Activated T-helper 1 cell treated with anti-CD3 and anti-CD28 coated beads, Interleukin-12 subunit alpha, Interleukin-12 subunit beta, Interleukin-2, Interleukin-4 antibody, amounts not matched to agents 30 ng/mL and 10 ng/mL and 1 ng/mL, durations not matched to agents 14 hours and 24 hours and 36 hours (primary cell): ENCODE results near the gene SLC2A13. TPM values are rescaled to one million over a fixed set of nuclear protein-coding genes. Genes with fewer than 3 reads are reported as not detected.

Source experiments
- DNase-seq: peaks from one replicate; pipeline ENCODE4 v3.0.0; 2021; ENCODE audit warnings: low spot score
- H3K27ac Mint-ChIP-seq: one replicate; pipeline ENCODE4 v1.8.0; 2021; ENCODE audit warnings: mild to moderate bottlenecking, mixed read lengths
- H3K27me3 Mint-ChIP-seq: one replicate; pipeline ENCODE4 v1.8.0; 2022; ENCODE audit warnings: mild to moderate bottlenecking, moderate library complexity, mixed read lengths; ENCODE audit not compliant: insufficient read depth
- H3K36me3 Mint-ChIP-seq: one replicate; pipeline ENCODE4 v1.8.0; 2021; ENCODE audit warnings: low read depth, mixed read lengths
- H3K4me1 Mint-ChIP-seq: one replicate; pipeline ENCODE4 v1.8.0; 2021; ENCODE audit warnings: low read depth, mixed read lengths
- H3K4me3 Mint-ChIP-seq: one replicate; pipeline ENCODE4 v1.8.0; 2021; ENCODE audit warnings: mild to moderate bottlenecking, moderate library complexity, mixed read lengths
- H3K9me3 Mint-ChIP-seq: one replicate; pipeline ENCODE4 v1.8.0; 2021; ENCODE audit warnings: mixed read lengths
- intact Hi-C: fragments of 100-400 bp; cut with micrococcal nuclease; formaldehyde crosslinking; loops from one replicate; pipeline ENCODE4 v1.15.1; 2024
- total RNA-seq: library from RNA; stranded (reverse); gene quantifications from 2 replicates; pipeline ENCODE4 v1.2.3, GENCODE V29; 2022

SLC2A13 gene
- total RNA-seq, 1 donor from 2014 or later: 2.6 TPM

DNA sequence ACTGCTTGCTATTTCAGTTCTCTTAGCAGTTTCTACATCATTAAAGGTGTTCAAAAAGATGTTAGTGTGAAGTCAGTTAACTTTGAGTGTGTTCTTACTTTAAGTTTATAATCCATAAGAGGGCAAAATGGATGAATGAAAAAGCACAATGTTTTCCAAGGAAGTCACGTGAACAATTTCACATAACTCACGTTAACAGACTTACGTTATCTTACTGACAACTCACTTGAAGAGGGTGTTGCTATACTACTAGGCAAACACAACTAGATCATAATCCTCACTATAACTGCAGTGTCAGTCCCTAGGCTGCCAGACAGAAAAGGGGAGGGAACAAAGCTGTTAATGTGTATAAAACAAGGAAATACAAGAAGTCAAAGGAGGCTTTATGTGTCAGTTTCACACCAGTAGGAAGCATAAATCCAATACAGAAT, 6.4 kb downstream of the SLC2A13 start:
- H3K9me3 Mint-ChIP-seq: no peaks in the 10 kb centered on the region
- H3K36me3 Mint-ChIP-seq: no peaks in the 10 kb centered on the region
- H3K27me3 Mint-ChIP-seq: peaks cover 24% of the 10 kb centered on the region
- DNase-seq: no peak
- H3K27ac Mint-ChIP-seq: no peak overlapping the region
- intact Hi-C loops: no loop called here
- peaks cover 8% of the 10 kb centered on the region for H3K4me1 Mint-ChIP-seq
- H3K4me3 Mint-ChIP-seq: no peak overlapping the region

GRCh38 chr12:40098406-40099145, 7.3 kb downstream of the SLC2A13 start:
- intact Hi-C loops: no loop called here
- Mint-ChIP-seq H3K9me3 (no peaks in the 10 kb centered on the region), H3K4me3 (no peak overlapping the region), H3K27ac (no peak overlapping the region), H3K27me3 (peaks cover 18% of the 10 kb centered on the region), H3K4me1 (no peaks in the 10 kb centered on the region), H3K36me3 (no peaks in the 10 kb centered on the region)
- no peak for DNase-seq

GRCh38 chr12:40093512-40093911, 12.4 kb downstream of the SLC2A13 start:
- no peaks in the 10 kb centered on the region for H3K27me3 Mint-ChIP-seq
- no peak overlapping the region for H3K4me3 Mint-ChIP-seq
- no peaks in the 10 kb centered on the region for H3K4me1 Mint-ChIP-seq
- H3K9me3 Mint-ChIP-seq: no peaks in the 10 kb centered on the region
- no peak for DNase-seq
- no peaks in the 10 kb centered on the region for H3K36me3 Mint-ChIP-seq
- no peak overlapping the region for H3K27ac Mint-ChIP-seq
- intact Hi-C loops: no loop called here

- no peaks in the 10 kb centered on the region for H3K4me1 Mint-ChIP-seq
- H3K27ac Mint-ChIP-seq: no peak overlapping the region
- no peaks in the 10 kb centered on the region for H3K36me3 Mint-ChIP-seq
- no peak for DNase-seq
- H3K4me3 Mint-ChIP-seq: no peak overlapping the region
- intact Hi-C loops: no loop called here
- H3K27me3 Mint-ChIP-seq: no peaks in the 10 kb centered on the region
- no peaks in the 10 kb centered on the region for H3K9me3 Mint-ChIP-seq
Measured at GRCh38 chr12:40086471-40086870, 19.4 kb downstream of the SLC2A13 start.

DNA sequence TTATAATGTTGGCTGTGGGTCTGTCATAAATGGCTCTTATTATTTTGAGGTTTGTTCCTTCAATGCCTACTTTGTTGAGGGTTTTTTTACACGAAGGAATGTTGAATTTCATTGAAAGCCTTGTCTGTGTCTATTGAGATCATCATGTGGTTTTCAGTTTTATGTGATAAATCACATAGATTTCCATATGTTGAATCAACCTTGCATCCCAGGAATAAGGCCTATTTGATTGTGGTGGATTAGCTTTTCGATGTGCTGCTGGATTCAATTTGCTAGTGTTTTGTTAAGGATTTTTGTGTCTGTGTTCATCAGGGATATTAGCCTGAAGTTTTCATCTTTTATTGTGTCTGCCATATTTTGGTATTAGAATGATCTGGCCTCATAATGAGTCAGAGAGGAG, 27.6 kb downstream of the SLC2A13 start:
- peaks cover 1% of the 10 kb centered on the region for H3K27me3 Mint-ChIP-seq
- no peak for DNase-seq
- intact Hi-C loops: no loop called here
- no peak overlapping the region for H3K27ac Mint-ChIP-seq
- H3K4me3 Mint-ChIP-seq: no peak overlapping the region
- no peaks in the 10 kb centered on the region for H3K36me3 Mint-ChIP-seq
- H3K4me1 Mint-ChIP-seq: no peaks in the 10 kb centered on the region
- H3K9me3 Mint-ChIP-seq: peaks cover 19% of the 10 kb centered on the region

DNA sequence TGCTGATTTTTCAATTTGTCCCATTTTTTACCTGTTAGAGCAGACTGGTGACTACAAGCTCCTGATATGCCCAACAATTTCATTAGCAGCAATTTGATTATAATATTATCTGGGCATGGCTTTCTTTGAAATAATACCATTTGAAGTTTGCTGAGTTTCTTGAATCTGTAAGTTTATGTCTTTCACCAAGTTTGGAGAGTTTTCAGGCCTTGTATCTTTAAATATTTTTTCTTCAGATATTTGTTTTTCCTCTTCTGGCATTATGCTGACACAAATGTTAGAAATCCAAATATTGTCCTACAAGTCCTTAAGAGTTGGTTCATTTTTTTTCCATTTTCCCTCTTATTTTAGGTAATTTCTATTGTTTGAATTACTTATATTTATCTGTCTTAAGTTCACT, 30.4 kb downstream of the SLC2A13 start:
- no peaks in the 10 kb centered on the region for H3K36me3 Mint-ChIP-seq
- intact Hi-C loops: no loop called here
- no peak for DNase-seq
- peaks cover 1% of the 10 kb centered on the region for H3K27me3 Mint-ChIP-seq
- H3K4me3 Mint-ChIP-seq: no peak overlapping the region
- H3K27ac Mint-ChIP-seq: no peak overlapping the region
- peaks cover 19% of the 10 kb centered on the region for H3K9me3 Mint-ChIP-seq
- no peaks in the 10 kb centered on the region for H3K4me1 Mint-ChIP-seq

DNA sequence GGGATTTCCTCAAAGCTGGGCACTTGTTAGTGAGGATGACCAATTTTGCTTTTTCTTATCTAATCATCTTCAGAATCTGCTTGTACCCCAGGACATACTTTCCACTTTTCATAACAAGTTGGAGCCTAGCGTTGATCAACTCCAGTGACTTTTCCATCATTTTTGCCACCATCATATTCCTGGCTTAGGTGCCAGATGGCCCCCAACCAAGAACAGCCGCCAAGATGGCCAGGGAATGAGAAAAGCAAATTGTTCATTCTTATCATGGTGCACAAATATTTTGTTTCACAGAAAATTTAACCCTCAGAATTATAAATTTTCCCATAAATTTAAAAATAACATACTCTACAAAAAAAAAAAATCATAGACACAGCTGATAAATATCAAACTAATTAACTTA, 37.5 kb downstream of the SLC2A13 start:
- H3K4me1 Mint-ChIP-seq: no peaks in the 10 kb centered on the region

DNA sequence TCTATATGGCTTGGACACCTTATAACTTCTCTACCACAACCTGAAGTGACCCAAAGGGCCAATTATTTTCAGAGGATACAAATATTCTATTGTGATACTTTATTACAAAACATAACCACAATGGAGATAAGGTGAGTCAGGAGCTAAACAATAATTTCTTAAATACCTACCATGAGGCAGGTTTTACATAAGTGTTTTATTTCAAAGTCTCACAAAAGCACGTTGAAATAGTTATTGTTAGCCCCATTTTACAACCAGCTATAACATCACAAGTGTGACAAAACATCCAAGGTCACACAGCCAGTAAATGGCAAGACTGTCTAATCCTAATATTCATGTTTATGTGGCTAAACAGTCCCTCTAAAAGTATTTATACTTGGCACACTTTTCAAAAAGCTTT, 40.2 kb downstream of the SLC2A13 start:
- no peaks in the 10 kb centered on the region for H3K4me1 Mint-ChIP-seq
- intact Hi-C loops: no loop called here
- DNase-seq: no peak
- H3K9me3 Mint-ChIP-seq: no peaks in the 10 kb centered on the region
- H3K27ac Mint-ChIP-seq: no peak overlapping the region
- H3K36me3 Mint-ChIP-seq: no peaks in the 10 kb centered on the region
- H3K27me3 Mint-ChIP-seq: peaks cover 4% of the 10 kb centered on the region
- H3K4me3 Mint-ChIP-seq: no peak overlapping the region

More for the DNA sequence above, 37.5 kb downstream of the SLC2A13 start:
- Mint-ChIP-seq H3K36me3 (no peaks in the 10 kb centered on the region), H3K9me3 (no peaks in the 10 kb centered on the region), H3K27me3 (peaks cover 4% of the 10 kb centered on the region), H3K4me3 (no peak overlapping the region), H3K27ac (no peak overlapping the region)
- intact Hi-C loops: no loop called here
- DNase-seq: no peak

DNA sequence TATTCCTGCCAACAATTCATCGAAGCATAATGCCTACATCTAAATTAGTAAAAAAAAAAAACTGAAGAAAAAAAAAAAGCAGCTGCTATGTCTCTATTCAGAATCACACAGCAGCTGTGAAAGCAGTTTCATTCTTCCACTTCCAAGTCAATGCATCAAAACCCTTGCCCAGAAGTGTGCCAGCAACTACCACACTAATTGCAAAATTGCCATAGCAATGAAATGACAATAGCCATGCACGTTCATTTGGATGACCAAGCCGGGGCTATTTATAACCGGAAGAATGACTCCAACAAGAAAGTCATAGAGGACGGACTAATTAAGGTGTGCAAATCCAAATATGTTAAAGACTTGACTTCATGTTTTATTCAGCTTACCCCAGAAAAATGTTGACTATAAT, 42.5 kb downstream of the SLC2A13 start:
- H3K4me3 Mint-ChIP-seq: no peak overlapping the region
- no peak for DNase-seq
- H3K9me3 Mint-ChIP-seq: no peaks in the 10 kb centered on the region
- H3K36me3 Mint-ChIP-seq: no peaks in the 10 kb centered on the region
- no peaks in the 10 kb centered on the region for H3K4me1 Mint-ChIP-seq
- no peak overlapping the region for H3K27ac Mint-ChIP-seq
- peaks cover 7% of the 10 kb centered on the region for H3K27me3 Mint-ChIP-seq
- intact Hi-C loops: no loop called here

DNA sequence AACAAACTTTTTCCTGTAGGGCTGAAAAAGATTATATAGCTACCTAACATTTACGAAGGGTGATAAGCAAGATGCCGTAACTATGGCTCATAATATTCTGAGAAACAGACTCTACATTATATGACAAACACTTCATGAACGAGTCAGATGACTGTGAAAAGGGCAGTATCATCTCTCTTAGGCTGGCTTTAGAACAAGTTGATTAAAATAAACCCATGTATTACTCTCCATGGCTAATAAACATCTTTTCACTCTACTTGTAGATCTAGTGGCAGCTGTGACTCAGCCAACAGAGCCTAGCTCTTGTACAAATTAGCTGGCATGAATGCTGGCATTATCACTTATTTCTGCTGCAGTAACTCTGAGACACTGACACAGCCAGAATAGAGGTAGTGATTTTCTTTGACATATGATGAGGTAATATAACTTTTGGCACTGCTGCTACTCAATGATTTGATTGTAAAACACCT, 47.1 kb downstream of the SLC2A13 start:
- H3K4me3 Mint-ChIP-seq: no peak overlapping the region
- H3K4me1 Mint-ChIP-seq: no peaks in the 10 kb centered on the region
- DNase-seq: no peak
- H3K9me3 Mint-ChIP-seq: no peaks in the 10 kb centered on the region
- H3K27ac Mint-ChIP-seq: no peak overlapping the region
- intact Hi-C loops: no loop called here
- H3K27me3 Mint-ChIP-seq: peaks cover 7% of the 10 kb centered on the region
- H3K36me3 Mint-ChIP-seq: no peaks in the 10 kb centered on the region

- Mint-ChIP-seq H3K4me3 (no peak overlapping the region), H3K27me3 (peaks cover 7% of the 10 kb centered on the region), H3K4me1 (no peaks in the 10 kb centered on the region), H3K36me3 (no peaks in the 10 kb centered on the region), H3K9me3 (no peaks in the 10 kb centered on the region), H3K27ac (no peak overlapping the region)
- intact Hi-C loops: no loop called here
- DNase-seq: no peak
Measured at GRCh38 chr12:40056373-40056772, 49.5 kb downstream of the SLC2A13 start.

DNA sequence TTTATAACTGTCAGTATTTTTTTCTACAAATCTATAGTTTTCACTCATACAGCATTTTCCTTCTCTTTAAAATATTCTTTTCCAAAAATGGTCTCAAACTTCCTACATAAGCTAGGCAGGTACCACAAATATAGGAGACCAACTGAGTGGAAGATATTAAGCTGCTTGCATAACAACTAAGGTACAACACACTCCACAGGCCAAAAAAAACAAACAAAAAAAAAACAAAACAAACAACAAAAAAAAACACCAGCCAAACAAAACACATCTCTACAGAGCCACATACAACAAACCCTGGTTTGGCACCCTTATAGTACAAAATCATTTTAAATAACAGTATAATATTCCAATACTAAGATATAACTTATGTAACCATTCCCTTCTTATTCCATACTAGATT, 50.1 kb downstream of the SLC2A13 start:
- intact Hi-C loops: no loop called here
- Mint-ChIP-seq H3K4me3 (no peak overlapping the region), H3K27me3 (peaks cover 7% of the 10 kb centered on the region), H3K9me3 (no peaks in the 10 kb centered on the region), H3K4me1 (no peaks in the 10 kb centered on the region), H3K27ac (no peak overlapping the region), H3K36me3 (no peaks in the 10 kb centered on the region)
- DNase-seq: no peak

DNA sequence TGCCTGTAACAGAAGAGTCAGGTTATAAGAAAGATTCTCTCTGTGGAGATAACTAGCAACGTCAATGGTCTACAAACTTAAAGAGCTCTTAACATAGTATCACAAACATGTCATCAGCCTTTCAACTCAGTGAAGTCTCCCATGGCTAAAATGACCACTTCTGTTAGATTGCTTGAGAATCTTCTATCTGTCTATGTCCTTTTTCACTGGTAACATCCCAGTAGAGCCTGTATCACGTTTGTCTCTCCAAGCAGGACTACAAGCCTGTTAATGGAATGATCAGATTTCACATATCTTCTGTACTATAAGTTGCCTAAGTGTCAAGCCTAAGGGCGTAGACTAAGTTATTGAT, 50.7 kb downstream of the SLC2A13 start:
- DNase-seq: no peak
- Mint-ChIP-seq H3K36me3 (no peaks in the 10 kb centered on the region), H3K9me3 (no peaks in the 10 kb centered on the region), H3K4me3 (no peak overlapping the region), H3K27me3 (peaks cover 4% of the 10 kb centered on the region), H3K4me1 (no peaks in the 10 kb centered on the region), H3K27ac (no peak overlapping the region)
- intact Hi-C loops: no loop called here
